HEK293T (cell line): ENCODE results near the gene ARHGAP23.

ENCODE experiments used
- ARNT ChIP-seq: fragments of 450-650 bp; IDR thresholded peaks from 2 replicates; pipeline ENCODE4 v1.6.1; 2017; ENCODE audit warnings: mild to moderate bottlenecking
- BHLHE40 ChIP-seq: fragments of 450-650 bp; IDR thresholded peaks from 2 replicates; pipeline ENCODE4 v1.6.1; 2016; ENCODE audit warnings: mild to moderate bottlenecking, moderate library complexity, borderline replicate concordance
- CTBP1 ChIP-seq: fragments of 450-650 bp; IDR thresholded peaks from 2 replicates; pipeline ENCODE4 v1.6.1; 2016; ENCODE audit warnings: borderline replicate concordance
- FOXM1 ChIP-seq: fragments of 450-650 bp; IDR thresholded peaks from 2 replicates; pipeline ENCODE4 v1.6.1; 2017; ENCODE audit warnings: mild to moderate bottlenecking, borderline replicate concordance
- HDGF ChIP-seq: fragments of 450-650 bp; IDR thresholded peaks from 2 replicates; pipeline ENCODE4 v1.6.1; 2017; ENCODE audit warnings: antibody characterized with exemption, borderline replicate concordance
- LEF1 ChIP-seq: fragments of 450-650 bp; IDR thresholded peaks from 2 replicates; pipeline ENCODE4 v1.6.1; 2017; ENCODE audit warnings: mild to moderate bottlenecking, borderline replicate concordance
- PKNOX1 ChIP-seq: fragments of 450-650 bp; IDR thresholded peaks from 2 replicates; pipeline ENCODE4 v1.6.1; 2016
- SP1 ChIP-seq: fragments of 450-650 bp; IDR thresholded peaks from 2 replicates; pipeline ENCODE4 v1.6.1; 2017
- SUZ12 ChIP-seq: fragments of 450-650 bp; IDR thresholded peaks from 2 replicates; pipeline ENCODE4 v1.6.1; 2016; ENCODE audit warnings: mild to moderate bottlenecking
- TARDBP ChIP-seq: fragments of 450-650 bp; IDR thresholded peaks from 2 replicates; pipeline ENCODE4 v1.6.1; 2016

GRCh38 chr17:38536661-38537060 is 108.4 kb downstream of the ARHGAP23 start:
- TF ChIP-seq FOXM1 (no peak), TARDBP (no peak), SUZ12 (no peak), SP1 (no peak), ARNT (no peak), LEF1 (no peak), HDGF (no peak), PKNOX1 (no peak), BHLHE40 (no peak), CTBP1 (no peak)
